Fibroblast of lung (primary cell): Measurements from ENCODE around the gene SPRY2. TPM values are rescaled to one million over a fixed set of nuclear protein-coding genes. Genes with fewer than 3 reads are reported as not detected.

Experiments
- DNase-seq, 2 donors: peaks; one replicate each; pipeline versions ENCODE4 v3.0.0 to v3.0.0-alpha.2; 2010; ENCODE audit warnings: low read depth in 2 of 2
- H2AFZ ChIP-seq: 2 replicates; pipeline ENCODE4 v1.5.1; 2012; ENCODE audit warnings: low read length, control low read depth, inconsistent platforms
- H3K27ac ChIP-seq: 2 replicates; pipeline ENCODE4 v1.5.1; 2011; ENCODE audit warnings: low read length, control low read depth; ENCODE audit not compliant: insufficient read depth
- H3K27me3 ChIP-seq: 2 replicates; pipeline ENCODE4 v1.5.1; 2011; ENCODE audit warnings: mild to moderate bottlenecking, low read length; ENCODE audit not compliant: control insufficient read depth, insufficient read depth
- H3K36me3 ChIP-seq: 2 replicates; pipeline ENCODE4 v1.5.1; 2011; ENCODE audit warnings: low read length; ENCODE audit not compliant: control insufficient read depth, insufficient read depth
- H3K4me1 ChIP-seq: 2 replicates; pipeline ENCODE4 v1.5.1; 2011; ENCODE audit warnings: low read length; ENCODE audit not compliant: control insufficient read depth, insufficient read depth; ENCODE audit errors: extremely low read depth
- H3K4me2 ChIP-seq: 2 replicates; pipeline ENCODE4 v1.5.1; 2011; ENCODE audit warnings: low read length, control low read depth; ENCODE audit not compliant: insufficient read depth; ENCODE audit errors: extremely low read depth
- H3K4me3 ChIP-seq, 4 experiments: fragments of 200-600 bp in 1 of 4; sonication (generic) in 1 of 4; replicated peaks in 1 of 4; 2 replicates each; pipeline ENCODE4 v1.5.1; 2011 to 2016; ENCODE audit warnings: low read length in 4 of 4, low read depth in 3 of 4, mild to moderate bottlenecking in 3 of 4, control low read depth in 2 of 4, inconsistent platforms in 1 of 4, mixed read lengths in 1 of 4; ENCODE audit not compliant: insufficient read depth in 1 of 4; ENCODE audit errors: control extremely low read depth in 1 of 4
- H3K79me2 ChIP-seq: 2 replicates; pipeline ENCODE4 v1.5.1; 2012; ENCODE audit warnings: mild to moderate bottlenecking, low read length, inconsistent platforms; ENCODE audit not compliant: control insufficient read depth, insufficient read depth
- H3K9ac ChIP-seq: 2 replicates; pipeline ENCODE4 v1.5.1; 2011; ENCODE audit warnings: mild to moderate bottlenecking, low read length, control low read depth; ENCODE audit not compliant: insufficient read depth
- H3K9me3 ChIP-seq: 2 replicates; pipeline ENCODE4 v1.5.1; 2012; ENCODE audit warnings: low read depth, low read length; ENCODE audit not compliant: control insufficient read depth, insufficient read depth
- H4K20me1 ChIP-seq: 2 replicates; pipeline ENCODE4 v1.5.1; 2011; ENCODE audit warnings: low read length; ENCODE audit not compliant: control insufficient read depth, insufficient read depth; ENCODE audit errors: extremely low read depth
- EZH2 ChIP-seq: IDR thresholded peaks from 2 replicates; pipeline ENCODE4 v1.5.1; 2012; ENCODE audit warnings: low read length, control low read depth, mild to moderate bottlenecking; ENCODE audit errors: missing control alignments
- polyA plus RNA-seq, 2 donors: library from polyadenylated mRNA; depleted of rRNA in 1 of 2; stranded (reverse) in 1 of 2; unstranded in 1 of 2; fragments of >200 nt; gene quantifications; 2 replicates each; pipeline ENCODE4 v1.2.1, GENCODE V29; 2011 to 2012; ENCODE audit warnings: missing spikeins in 1 of 2
- total RNA-seq: library from RNA; depleted of rRNA; stranded (reverse); fragments of >200 nt; gene quantifications from 2 replicates; pipeline ENCODE4 v1.2.1, GENCODE V29; 2014
- TF ChIP-seq, protein P1 (sequence below), 2 donors: IDR thresholded peaks in 1 of 2; conservative IDR thresholded peaks in 1 of 2; 1 replicate in 1 of 2; 2 replicates in 1 of 2; pipeline ENCODE4 v1.5.1; 2011 to 2012; ENCODE audit warnings: low read length in 2 of 2, control low read depth in 1 of 2, inconsistent platforms in 1 of 2, low read depth in 1 of 2, mild to moderate bottlenecking in 1 of 2

SPRY2 gene
- total and polyA plus RNA-seq, 2 donors (not counting 1 experiment from before 2014, with no cell fraction given): 13.0 to 16.2 TPM

- H3K4me3 ChIP-seq: no peak overlapping the region
- H3K9ac ChIP-seq: no peak overlapping the region
- DNase-seq: no peak
- H3K27me3 ChIP-seq: no peaks in the 10 kb centered on the region
- no peaks in the 10 kb centered on the region for H3K36me3 ChIP-seq
- no peak overlapping the region for H3K4me2 ChIP-seq
- no peaks in the 10 kb centered on the region for H3K4me1 ChIP-seq
- H4K20me1 ChIP-seq: no peaks in the 10 kb centered on the region
- no peaks in the 10 kb centered on the region for H3K9me3 ChIP-seq
- H3K27ac ChIP-seq: no peak overlapping the region
- no peaks in the 10 kb centered on the region for H3K79me2 ChIP-seq
- TF ChIP-seq EZH2: no peak
- TF ChIP-seq, protein P1, sequence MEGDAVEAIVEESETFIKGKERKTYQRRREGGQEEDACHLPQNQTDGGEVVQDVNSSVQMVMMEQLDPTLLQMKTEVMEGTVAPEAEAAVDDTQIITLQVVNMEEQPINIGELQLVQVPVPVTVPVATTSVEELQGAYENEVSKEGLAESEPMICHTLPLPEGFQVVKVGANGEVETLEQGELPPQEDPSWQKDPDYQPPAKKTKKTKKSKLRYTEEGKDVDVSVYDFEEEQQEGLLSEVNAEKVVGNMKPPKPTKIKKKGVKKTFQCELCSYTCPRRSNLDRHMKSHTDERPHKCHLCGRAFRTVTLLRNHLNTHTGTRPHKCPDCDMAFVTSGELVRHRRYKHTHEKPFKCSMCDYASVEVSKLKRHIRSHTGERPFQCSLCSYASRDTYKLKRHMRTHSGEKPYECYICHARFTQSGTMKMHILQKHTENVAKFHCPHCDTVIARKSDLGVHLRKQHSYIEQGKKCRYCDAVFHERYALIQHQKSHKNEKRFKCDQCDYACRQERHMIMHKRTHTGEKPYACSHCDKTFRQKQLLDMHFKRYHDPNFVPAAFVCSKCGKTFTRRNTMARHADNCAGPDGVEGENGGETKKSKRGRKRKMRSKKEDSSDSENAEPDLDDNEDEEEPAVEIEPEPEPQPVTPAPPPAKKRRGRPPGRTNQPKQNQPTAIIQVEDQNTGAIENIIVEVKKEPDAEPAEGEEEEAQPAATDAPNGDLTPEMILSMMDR (conservative IDR thresholded peaks at IDR 0.05 in 1 of 2, IDR thresholded peaks at IDR 0.05 in 1 of 2; ENCODE audit: low read depth in 1 of 2, low read length in 2 of 2): no peak
- H2AFZ ChIP-seq: no peak overlapping the region
These were observed 43.8 kb downstream of the SPRY2 start for GRCh38 chr13:80297094-80297493.

DNA sequence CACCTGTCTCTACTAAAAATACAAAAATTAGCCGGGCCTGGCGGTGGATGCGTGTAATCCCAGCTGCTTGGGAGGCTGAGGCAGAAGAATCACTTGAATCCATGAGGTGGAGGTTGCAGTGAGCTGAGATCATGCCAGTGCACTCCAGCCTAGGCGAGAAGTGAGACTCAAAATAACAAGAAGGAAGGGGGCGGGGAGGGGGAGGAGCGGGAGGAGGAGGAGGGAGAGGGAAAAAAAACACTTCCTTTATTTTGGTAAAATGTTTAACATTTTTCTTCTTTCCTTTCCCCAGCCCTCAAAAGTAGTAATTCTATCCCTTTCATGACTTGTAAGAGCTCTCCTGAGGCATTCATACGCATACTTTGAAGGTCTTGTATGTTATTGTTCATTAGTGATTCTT is 44.3 kb downstream of the SPRY2 start:
- H3K4me3 ChIP-seq: no peak overlapping the region
- H3K27me3 ChIP-seq: no peaks in the 10 kb centered on the region
- H3K79me2 ChIP-seq: no peaks in the 10 kb centered on the region
- no peaks in the 10 kb centered on the region for H4K20me1 ChIP-seq
- no peak for TF ChIP-seq EZH2
- TF ChIP-seq, protein P1 (conservative IDR thresholded peaks at IDR 0.05 in 1 of 2, IDR thresholded peaks at IDR 0.05 in 1 of 2; ENCODE audit: low read depth in 1 of 2, low read length in 2 of 2): no peak
- DNase-seq: no peak
- no peak overlapping the region for H3K9ac ChIP-seq
- H3K27ac ChIP-seq: no peak overlapping the region
- no peak overlapping the region for H3K4me2 ChIP-seq
- no peaks in the 10 kb centered on the region for H3K4me1 ChIP-seq
- no peak overlapping the region for H2AFZ ChIP-seq
- no peaks in the 10 kb centered on the region for H3K36me3 ChIP-seq
- no peaks in the 10 kb centered on the region for H3K9me3 ChIP-seq

DNA sequence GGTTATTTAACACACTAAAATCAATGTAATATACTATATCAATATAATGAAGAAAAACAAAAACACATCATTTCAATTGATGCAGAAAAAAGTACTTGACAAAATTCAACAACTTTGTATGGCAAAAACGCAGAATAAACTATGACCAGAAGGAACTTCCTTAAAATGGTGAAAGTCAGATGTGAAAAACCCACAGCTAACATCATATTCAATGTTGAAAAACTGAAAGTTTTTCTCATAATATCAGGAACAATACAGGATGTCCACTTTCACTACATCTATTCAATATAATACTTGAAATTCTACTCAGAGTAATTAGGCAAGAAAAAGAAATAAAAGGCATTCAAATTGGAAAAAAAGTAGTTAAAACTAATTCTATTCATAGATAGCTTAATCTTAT is 50.3 kb downstream of the SPRY2 start:
- Histone ChIP-seq H3K9me3 (no peaks in the 10 kb centered on the region), H3K4me3 (no peak overlapping the region), H2AFZ (no peak overlapping the region), H3K27me3 (no peaks in the 10 kb centered on the region), H3K36me3 (no peaks in the 10 kb centered on the region), H3K4me1 (no peaks in the 10 kb centered on the region), H3K4me2 (no peak overlapping the region), H3K9ac (no peak overlapping the region), H4K20me1 (no peaks in the 10 kb centered on the region), H3K27ac (no peak overlapping the region), H3K79me2 (no peaks in the 10 kb centered on the region)
- DNase-seq: no peak
- TF ChIP-seq, protein P1 (conservative IDR thresholded peaks at IDR 0.05 in 1 of 2, IDR thresholded peaks at IDR 0.05 in 1 of 2; ENCODE audit: low read depth in 1 of 2, low read length in 2 of 2): no peak
- TF ChIP-seq EZH2: no peak
